Omental fat pad (tissue), 4 donors: ENCODE data around the gene HSPA1A. TPM values are rescaled to one million over a fixed set of nuclear protein-coding genes. Genes with fewer than 3 reads are reported as not detected.
"Not testable (repeated sequence)": the region's sequence is repeated elsewhere in the genome, so short reads cannot be mapped to it uniquely, and the experiment has no call there.

Experiments used
- ATAC-seq: fragments of 150-250 bp; one replicate; pipeline ENCODE4 v1.9.1; 2016; ENCODE audit warnings: mild to moderate bottlenecking, moderate library complexity; ENCODE audit not compliant: low FRiP score
- DNase-seq: peaks from one replicate; pipeline ENCODE4 v3.0.0-alpha.2; 2019; ENCODE audit warnings: low spot score
- CTCF ChIP-seq, 3 donors: fragments of 450-650 bp; IDR thresholded peaks; one replicate each; pipeline ENCODE4 v1.5.1; 2016 to 2017; ENCODE audit warnings: antibody characterized with exemption in 3 of 3, mild to moderate bottlenecking in 3 of 3, moderate library complexity in 2 of 3
- total RNA-seq, 4 donors: library from RNA; depleted of rRNA; stranded (reverse); fragments of >200 nt; gene quantifications; one replicate each; pipeline ENCODE4 v1.1.0, GENCODE V29; 2016

HSPA1A gene
- total RNA-seq, 4 donors from 2014 or later = 155 to 1,684 (median 309) TPM

GRCh38 chr6:31842053-31842452 is 26.7 kb downstream of the HSPA1A start:
- TF ChIP-seq CTCF (IDR thresholded peaks at IDR 0.05) = no peak
- DNase-seq = no peak
- ATAC-seq = no peak

- ATAC-seq (no peak), DNase-seq (no peak)
- no peak for TF ChIP-seq CTCF (IDR thresholded peaks at IDR 0.05)
Observed at GRCh38 chr6:31844507-31844906, 29.2 kb downstream of the HSPA1A start.

- no peak for DNase-seq
- no peak for TF ChIP-seq CTCF (IDR thresholded peaks at IDR 0.05)
- ATAC-seq = no peak
Observed at GRCh38 chr6:31847276-31847978, 32.1 kb downstream of the HSPA1A start.

GRCh38 chr6:31850765-31851484 is 35.6 kb downstream of the HSPA1A start:
- ATAC-seq (no peak), DNase-seq (no peak)
- no peak for TF ChIP-seq CTCF (IDR thresholded peaks at IDR 0.05)

- no peak for ATAC-seq
- TF ChIP-seq CTCF (IDR thresholded peaks at IDR 0.05) = no peak
- no peak for DNase-seq
Observed at GRCh38 chr6:31851485-31851832, 36.1 kb downstream of the HSPA1A start.

GRCh38 chr6:31851980-31852718 is 36.8 kb downstream of the HSPA1A start:
- DNase-seq, ATAC-seq: not testable (repeated sequence)

GRCh38 chr6:31857774-31858173 is 42.4 kb downstream of the HSPA1A start:
- DNase-seq, ATAC-seq: not testable (repeated sequence)

GRCh38 chr6:31858707-31859106 is 43.4 kb downstream of the HSPA1A start:
- DNase-seq (no peak), ATAC-seq (no peak)
- TF ChIP-seq CTCF (IDR thresholded peaks at IDR 0.05) = no peak
